Renal cortical epithelial cell (primary cell): Measurements from ENCODE around the gene AUP1. TPM values are rescaled to one million over a fixed set of nuclear protein-coding genes. Genes with fewer than 3 reads are reported as not detected.

Experiments used
- DNase-seq: peaks from one replicate; pipeline ENCODE4 v3.0.0-alpha.2; 2011; ENCODE audit warnings: low read depth
- total RNA-seq: library from RNA; depleted of rRNA; stranded (reverse); fragments of >200 nt; gene quantifications from 2 replicates; pipeline ENCODE4 v1.2.3, GENCODE V29; 2014

Gene AUP1
- total RNA-seq, 1 donor from 2014 or later = 54.7 TPM

- DNase-seq = no peak
These were observed 6.0 kb upstream of the AUP1 start for GRCh38 chr2:74535440-74535965.

- no peak for DNase-seq
These were observed 4.9 kb upstream of the AUP1 start for GRCh38 chr2:74534411-74534810.

- no peak for DNase-seq
These were observed 4.0 kb upstream of the AUP1 start for GRCh38 chr2:74533464-74533863.

- peak; percentile 74 for DNase-seq
These were observed 2.7 kb upstream of the AUP1 start for GRCh38 chr2:74532222-74532621.

GRCh38 chr2:74531666-74532065 lies 2.2 kb upstream of the AUP1 start:
- no peak for DNase-seq

- no peak for DNase-seq
These were observed 1.0 kb upstream of the AUP1 start for GRCh38 chr2:74530239-74531187.

GRCh38 chr2:74528600-74529356 lies 728 bp downstream of the AUP1 start:
- DNase-seq = no peak

GRCh38 chr2:74527741-74528140 lies 1.8 kb downstream of the AUP1 start:
- no peak for DNase-seq

GRCh38 chr2:74526649-74527230 lies 2.8 kb downstream of the AUP1 start:
- no peak for DNase-seq

GRCh38 chr2:74525717-74526648 lies 3.5 kb downstream of the AUP1 start, which contains the start of gene DQX1:
Gene DQX1 (minus strand): TSS chr2:74526231. CDS start chr2:74525729, 502 bp downstream.
- no peak for DNase-seq

GRCh38 chr2:74524955-74525716 lies 4.4 kb downstream of the AUP1 start:
- no peak for DNase-seq

GRCh38 chr2:74524005-74524404 lies 5.5 kb downstream of the AUP1 start:
- DNase-seq = no peak

- no peak for DNase-seq
These were observed 7.0 kb downstream of the AUP1 start for GRCh38 chr2:74522516-74522915.

- DNase-seq = no peak
These were observed 12.9 kb downstream of the AUP1 start for GRCh38 chr2:74516650-74517049.

- DNase-seq = no peak
These were observed 13.4 kb downstream of the AUP1 start for GRCh38 chr2:74515981-74516633.

- DNase-seq = no peak
These were observed 14.1 kb downstream of the AUP1 start for GRCh38 chr2:74515271-74515980.

- DNase-seq = no peak
These were observed 14.9 kb downstream of the AUP1 start, which contains the start of gene TLX2 for GRCh38 chr2:74514368-74515270. Gene TLX2 (plus strand): TSS chr2:74514450. CDS start chr2:74514807, 357 bp downstream.
